Mesenteric fat pad (tissue), 1 donor: ENCODE results near the gene PRM2. TPM values are rescaled to one million over a fixed set of nuclear protein-coding genes. Genes with fewer than 3 reads are reported as not detected.
"Not testable (repeated sequence)": the region's sequence is repeated elsewhere in the genome, so short reads cannot be mapped to it uniquely, and the experiment has no call there.

Experiments used
- DNase-seq: peaks from one replicate; pipeline ENCODE4 v3.0.0-alpha.2; 2020; ENCODE audit warnings: low spot score
- total RNA-seq: library from RNA; stranded (reverse); fragmentation: NEBNext Ultra II Directional; extraction: Animal tissue kit (Norgen Biotek cat#: 25700); gene quantifications from one replicate; pipeline ENCODE4 v1.2.1, GENCODE V29; 2021
- donor health status: DM: yes; HTN: yes; CAD: no.

PRM2 gene
- total RNA-seq, 1 donor from 2014 or later: not detected

DNA sequence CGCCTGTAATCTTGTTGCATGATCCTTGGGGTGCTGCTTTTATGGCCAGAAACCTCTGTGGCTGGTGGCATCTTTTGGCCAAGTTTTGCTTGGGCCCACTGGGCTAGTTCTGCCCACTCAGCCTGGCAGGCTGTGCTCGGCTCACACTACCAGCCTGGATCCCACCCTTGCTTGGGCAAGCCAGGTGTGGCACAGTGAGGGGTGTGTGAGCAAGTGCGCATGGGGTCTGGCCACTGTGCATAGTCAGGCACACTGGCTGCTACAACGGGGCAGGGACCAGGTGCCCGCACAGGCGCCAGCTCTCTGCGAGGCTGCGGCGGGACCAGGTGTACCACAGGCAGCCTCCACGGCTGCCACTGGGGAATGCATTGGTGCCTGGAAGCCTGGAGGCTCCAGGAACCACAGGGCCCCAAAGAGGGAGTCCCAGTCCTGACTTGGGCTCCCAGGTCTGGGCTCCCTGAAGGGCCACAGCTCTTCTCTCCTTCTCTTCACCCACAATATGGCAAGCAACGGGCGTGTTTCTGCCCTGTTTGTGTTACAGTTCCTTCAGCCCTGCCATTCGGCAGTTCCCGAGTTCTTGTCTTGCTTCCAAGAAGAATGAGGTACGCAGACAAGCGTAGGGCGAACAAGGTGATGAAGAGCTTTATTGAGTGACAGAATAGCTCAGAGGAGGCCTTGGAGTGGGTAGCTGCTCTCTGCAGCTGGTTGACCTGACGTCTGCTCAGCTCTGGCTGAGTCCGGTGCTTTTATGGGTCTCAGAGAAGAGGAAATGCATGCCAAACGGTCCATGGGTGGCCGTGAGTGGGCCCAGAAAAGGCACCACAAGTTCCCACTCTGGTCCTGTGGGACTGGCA is 31.6 kb upstream of the PRM2 start:
- no peak for DNase-seq

GRCh38 chr16:11306997-11307638 is 30.8 kb upstream of the PRM2 start:
- DNase-seq: no peak

GRCh38 chr16:11306381-11306780 is 30.1 kb upstream of the PRM2 start:
- no peak for DNase-seq

DNA sequence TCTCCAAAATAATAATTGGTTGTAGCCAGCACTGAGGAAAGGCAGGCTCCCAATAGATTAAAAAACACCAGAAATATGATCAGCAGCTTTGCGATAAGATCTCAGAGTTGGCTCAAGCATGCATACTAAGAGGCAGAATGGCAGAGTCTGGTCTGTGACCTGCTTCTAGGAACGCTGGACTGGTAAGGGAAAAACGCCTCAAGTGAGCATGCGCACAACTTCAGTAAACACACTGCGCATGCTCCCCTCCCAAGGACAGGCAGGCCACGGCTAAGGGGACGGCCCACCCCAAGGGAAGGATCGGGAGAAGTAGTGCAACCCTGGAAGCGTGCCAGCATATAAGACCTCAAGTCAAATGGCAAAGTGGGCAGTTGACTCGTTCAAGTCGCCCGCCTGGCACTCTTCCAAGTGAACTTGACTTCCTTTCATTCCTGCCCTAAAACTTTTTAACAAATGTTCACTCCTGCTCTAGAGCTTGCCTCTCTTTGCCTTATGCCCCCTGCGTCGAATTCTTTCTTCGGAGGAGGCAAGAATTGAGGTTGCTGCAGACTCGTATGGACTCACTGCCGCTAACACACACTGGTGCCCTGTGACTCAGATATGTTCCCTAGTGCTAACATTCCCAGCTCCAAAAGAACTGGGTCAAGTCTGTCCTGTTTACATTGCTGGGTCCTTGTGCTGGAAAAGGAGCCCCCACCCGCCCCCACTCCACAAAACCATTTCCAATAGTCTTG is 27.3 kb upstream of the PRM2 start:
- no peak for DNase-seq

DNA sequence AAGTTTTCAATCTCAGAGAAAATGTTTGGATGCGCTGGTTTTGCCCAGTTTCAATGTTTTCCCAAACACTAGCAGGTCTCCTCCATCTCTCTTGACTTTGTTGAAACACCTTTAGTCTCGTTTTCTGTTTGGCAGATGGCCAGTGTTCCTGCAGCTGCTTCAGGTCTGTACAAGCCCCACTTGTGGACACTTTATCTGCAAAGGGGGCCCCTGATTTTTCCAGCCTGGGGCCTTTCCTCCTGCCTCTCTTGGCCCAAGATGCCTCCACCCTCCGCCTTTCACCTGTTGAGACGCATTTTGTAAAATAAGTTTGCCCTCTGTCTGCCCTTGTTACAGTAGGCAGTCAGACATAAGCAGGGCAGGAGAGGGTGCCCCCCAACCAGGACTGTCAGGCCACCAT is 26.7 kb upstream of the PRM2 start:
- no peak for DNase-seq

DNA sequence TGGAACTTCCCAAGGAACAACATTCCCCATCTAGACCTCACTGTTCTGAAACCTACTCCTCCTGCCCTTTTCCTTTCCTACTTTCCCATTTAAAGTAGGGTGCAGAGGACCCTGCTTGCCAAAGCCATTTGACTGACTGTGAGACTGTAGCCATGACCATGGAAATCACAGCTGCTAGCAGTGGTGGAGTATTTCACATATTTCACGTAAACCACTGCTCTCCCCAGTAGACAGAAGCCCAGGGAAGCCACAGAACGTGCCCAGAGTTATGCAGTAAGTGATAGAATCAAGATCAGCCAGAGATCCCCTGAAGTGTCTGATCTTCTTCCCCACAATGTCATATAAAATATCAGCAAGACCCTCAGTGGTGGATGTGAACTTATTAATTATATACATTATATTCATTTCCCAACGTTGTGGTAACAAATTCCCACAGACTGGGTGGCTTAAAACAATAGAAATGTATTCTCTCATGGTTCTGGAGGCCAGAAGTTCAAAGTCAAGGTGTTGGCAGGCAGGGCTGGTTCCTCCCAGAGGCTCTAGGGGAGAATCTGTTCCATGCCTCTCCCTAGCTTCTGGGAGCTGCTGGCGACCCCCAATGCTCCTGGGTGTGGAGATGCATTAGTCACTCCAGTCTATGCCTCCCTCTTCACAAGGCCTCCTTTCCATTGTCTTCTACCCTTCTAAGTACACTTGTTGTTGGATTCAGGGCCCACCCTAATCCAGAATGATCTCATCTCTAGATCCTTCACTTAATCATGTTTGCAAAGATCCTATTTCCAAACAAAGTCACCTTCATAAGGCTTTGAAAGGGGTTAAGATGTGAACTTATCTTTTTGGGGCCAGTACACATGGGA is 25.6 kb upstream of the PRM2 start:
- no peak for DNase-seq

DNA sequence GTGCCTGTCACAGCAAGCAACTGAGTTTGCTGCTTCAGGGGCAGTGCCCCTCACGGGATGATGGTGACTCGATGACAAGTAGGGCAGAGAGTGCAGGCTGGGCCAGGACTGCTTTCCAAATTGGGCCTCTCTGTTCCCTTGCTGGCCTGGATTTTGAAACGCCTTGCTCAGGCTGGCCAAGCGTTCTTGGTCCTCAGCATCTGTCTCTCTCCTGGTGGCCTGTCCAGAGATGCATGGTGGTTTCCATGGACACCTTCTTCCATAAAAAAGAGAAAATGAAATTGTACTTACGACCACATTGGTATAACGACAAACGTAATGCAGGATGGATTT is 24.2 kb upstream of the PRM2 start:
- no peak for DNase-seq

- DNase-seq: no peak
Observed at GRCh38 chr16:11299865-11300559, 23.7 kb upstream of the PRM2 start.

- not testable (repeated sequence) for DNase-seq
Observed at GRCh38 chr16:11298950-11299547, 22.8 kb upstream of the PRM2 start.

- DNase-seq: no peak
Observed at GRCh38 chr16:11298143-11298900, 22.0 kb upstream of the PRM2 start.

DNA sequence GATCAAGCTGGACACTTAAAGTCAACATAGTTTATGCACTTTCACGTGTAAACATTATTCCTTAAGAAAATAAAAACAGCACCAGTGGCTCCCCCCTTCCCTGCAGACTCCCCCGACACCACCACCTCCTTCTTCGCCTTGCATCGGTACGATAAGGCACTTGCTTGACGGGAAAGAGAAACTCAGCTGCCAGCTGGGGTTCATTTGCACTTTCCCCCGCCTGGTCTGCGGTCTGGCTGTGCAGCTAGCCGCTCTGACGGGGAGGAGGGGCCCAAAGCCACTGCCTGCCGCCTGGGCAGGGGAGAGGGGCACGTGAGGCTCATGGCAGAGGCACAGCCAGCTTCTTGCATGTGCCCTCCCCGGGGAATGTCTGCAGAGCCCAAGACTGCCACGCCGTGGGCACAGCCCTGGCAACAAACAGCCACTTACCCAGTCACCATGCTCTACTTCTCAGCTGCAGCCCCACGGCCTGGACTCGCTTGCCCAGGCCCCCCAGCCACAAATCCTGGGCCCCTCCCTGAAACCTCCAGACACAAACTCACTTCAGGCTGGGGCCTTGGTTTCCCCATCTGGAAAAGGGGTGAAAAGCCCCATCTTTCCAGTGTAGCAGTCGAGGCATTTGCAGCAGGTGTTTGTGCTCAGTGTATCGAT is 21.3 kb upstream of the PRM2 start:
- DNase-seq: no peak

DNA sequence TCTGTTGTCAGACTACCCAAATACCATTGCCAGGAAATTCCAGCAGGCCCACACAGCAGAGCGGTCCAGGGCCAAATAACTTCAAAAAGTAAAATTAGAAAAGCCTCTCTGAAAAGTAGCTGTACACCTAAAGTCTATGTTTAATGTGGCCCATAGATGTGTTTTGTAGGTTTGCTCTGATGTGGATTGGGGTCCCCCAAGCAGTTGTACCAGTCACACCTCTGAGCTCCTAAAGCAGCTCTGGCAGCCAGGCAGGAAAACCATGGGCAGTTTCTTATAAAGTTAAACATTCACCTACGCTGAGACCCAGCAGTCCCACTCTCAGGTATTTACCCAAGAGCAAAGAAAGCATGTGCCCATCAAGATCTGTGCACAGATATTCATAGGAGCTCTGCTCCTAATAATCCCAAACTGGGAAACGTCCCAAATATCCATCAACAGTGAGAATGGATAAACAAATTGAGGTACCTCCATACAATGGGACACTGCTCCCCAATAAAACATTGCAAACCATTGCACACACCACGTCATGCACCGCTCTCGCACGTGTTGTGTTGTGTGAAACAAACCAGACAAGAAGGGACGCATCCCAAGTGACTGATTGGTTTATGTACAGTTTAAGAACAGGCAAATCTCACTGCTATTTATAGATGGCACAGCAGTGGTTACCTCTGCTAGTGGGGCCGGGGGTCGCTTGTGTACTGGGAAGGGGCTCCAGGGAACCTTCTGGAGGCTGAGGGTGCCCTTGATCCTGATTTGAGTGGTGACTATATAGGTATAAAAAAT is 20.6 kb upstream of the PRM2 start:
- no peak for DNase-seq

GRCh38 chr16:11296351-11296705 is 20.0 kb upstream of the PRM2 start:
- DNase-seq: no peak

- DNase-seq: no peak
Observed at GRCh38 chr16:11295672-11296071, 19.4 kb upstream of the PRM2 start.

DNA sequence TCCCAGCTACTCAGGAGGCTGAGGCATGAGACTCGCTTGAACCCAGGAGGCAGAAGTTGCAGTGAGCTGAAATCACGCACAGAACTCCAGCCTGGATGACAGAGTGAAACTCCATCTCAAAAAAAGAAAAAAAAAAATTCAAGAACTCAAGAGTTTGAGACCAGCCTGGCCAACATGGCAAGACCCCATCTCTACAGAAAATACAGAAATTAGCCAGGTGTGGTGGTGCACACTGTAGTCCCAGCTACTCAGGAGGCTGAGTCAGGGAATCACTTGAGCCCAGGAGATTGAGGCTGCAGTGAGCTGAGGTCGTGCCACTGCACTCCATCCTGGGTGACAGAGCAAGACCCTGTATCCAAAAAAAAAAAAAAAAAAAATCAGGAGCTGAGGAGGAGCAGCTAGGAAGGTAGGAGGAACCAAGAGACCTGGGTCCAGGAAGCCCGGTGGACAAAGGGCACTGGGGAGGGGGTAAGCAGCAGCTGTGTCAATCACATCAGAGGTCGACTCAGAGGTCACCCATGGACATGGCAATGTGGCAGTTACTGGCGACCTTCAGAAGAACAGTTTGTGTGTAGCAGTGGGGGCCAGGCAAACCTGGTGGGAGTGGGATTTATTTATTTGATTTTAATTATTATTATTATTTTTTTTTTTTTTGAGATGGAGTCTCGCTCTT is 15.9 kb upstream of the PRM2 start:
- no peak for DNase-seq

GRCh38 chr16:11291091-11291703 is 14.9 kb upstream of the PRM2 start:
- no peak for DNase-seq
